GM04504 (cell line): ENCODE data around the gene SMAD5.

Experiments
- DNase-seq: peaks from one replicate; pipeline ENCODE4 v3.0.0-alpha.2; 2012; ENCODE audit warnings: low read depth

Gene SMAD5

GRCh38 chr5:136115183-136115865 is 17.3 kb upstream of the SMAD5 start:
- DNase-seq = no peak

- no peak for DNase-seq
Observed at GRCh38 chr5:136120529-136120928, 12.1 kb upstream of the SMAD5 start.

- DNase-seq = no peak
Observed at GRCh38 chr5:136123236-136123768, 9.3 kb upstream of the SMAD5 start.

GRCh38 chr5:136127560-136127959 is 5.1 kb upstream of the SMAD5 start:
- no peak for DNase-seq

GRCh38 chr5:136128481-136128880 is 4.2 kb upstream of the SMAD5 start:
- DNase-seq = no peak

- DNase-seq = no peak
Observed at GRCh38 chr5:136129445-136129844, 3.2 kb upstream of the SMAD5 start.

- no peak for DNase-seq
Observed at GRCh38 chr5:136130581-136130980, 2.1 kb upstream of the SMAD5 start.

GRCh38 chr5:136132087-136132486 is 558 bp upstream of the SMAD5 start:
- no peak for DNase-seq

GRCh38 chr5:136133222-136133921 is 727 bp downstream of the SMAD5 start:
- no peak for DNase-seq

GRCh38 chr5:136133922-136134379 is 1.3 kb downstream of the SMAD5 start:
- DNase-seq = no peak

GRCh38 chr5:136134653-136135052 is 2.0 kb downstream of the SMAD5 start:
- DNase-seq = no peak

- DNase-seq = no peak
Observed at GRCh38 chr5:136135536-136135935, 2.9 kb downstream of the SMAD5 start.

- DNase-seq = no peak
Observed at GRCh38 chr5:136137497-136138220, 5.0 kb downstream of the SMAD5 start.

- DNase-seq = no peak
Observed at GRCh38 chr5:136141561-136141960, 8.9 kb downstream of the SMAD5 start.

GRCh38 chr5:136143312-136143711 is 10.7 kb downstream of the SMAD5 start:
- no peak for DNase-seq

GRCh38 chr5:136143763-136144162 is 11.1 kb downstream of the SMAD5 start:
- no peak for DNase-seq

- no peak for DNase-seq
Observed at GRCh38 chr5:136145030-136145429, 12.4 kb downstream of the SMAD5 start.

GRCh38 chr5:136146201-136146600 is 13.6 kb downstream of the SMAD5 start:
- DNase-seq = no peak

- no peak for DNase-seq
Observed at GRCh38 chr5:136147632-136148031, 15.0 kb downstream of the SMAD5 start.

GRCh38 chr5:136149891-136150290 is 17.2 kb downstream of the SMAD5 start:
- no peak for DNase-seq

GRCh38 chr5:136153581-136154236 is 21.1 kb downstream of the SMAD5 start:
- DNase-seq = no peak

- no peak for DNase-seq
Observed at GRCh38 chr5:136155078-136155477, 22.4 kb downstream of the SMAD5 start.
